ENCODE results near the gene GAP43. TPM values are rescaled to one million over a fixed set of nuclear protein-coding genes. Genes with fewer than 3 reads are reported as not detected.

Gene GAP43
- total RNA-seq, 1 donor from 2014 or later, result 17.4 TPM

DNA sequence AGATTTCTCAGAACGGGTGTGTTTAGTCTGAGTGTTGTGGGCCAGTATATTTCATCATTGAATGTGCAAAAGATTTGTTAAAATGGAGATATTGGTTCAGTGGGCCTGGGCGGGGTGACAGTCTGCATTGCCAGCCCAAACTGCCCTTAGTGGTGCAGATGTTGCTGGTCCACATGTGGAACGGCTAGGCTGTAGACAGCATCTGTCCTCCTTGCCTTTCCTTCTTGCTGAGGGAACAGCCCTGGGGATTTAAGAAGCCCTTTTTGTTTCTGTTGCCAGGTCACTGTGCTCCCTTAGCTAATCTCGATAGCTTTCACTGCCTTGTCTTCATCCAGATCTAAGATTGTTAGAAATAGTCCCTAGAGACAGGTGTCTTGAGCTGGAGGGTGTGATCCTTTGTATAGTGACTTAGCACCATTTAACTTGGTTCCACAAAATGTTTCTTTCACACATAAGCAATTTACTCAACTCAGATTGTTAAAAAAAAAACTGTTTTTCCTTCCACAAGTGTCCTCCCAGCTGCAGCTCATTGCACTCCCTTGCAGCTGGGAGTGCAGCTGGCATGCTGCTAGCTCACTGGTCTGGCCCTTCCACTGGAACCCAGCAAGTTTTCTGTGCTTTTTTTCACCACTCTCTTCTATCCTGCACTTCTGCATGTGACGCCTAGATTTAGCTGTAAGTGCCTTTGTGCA, 37.5 kb downstream of the GAP43 start:
- H4K20me1 ChIP-seq (ENCODE audit: insufficient read depth, low read length), result no peaks in the 10 kb centered on the region
- no peak overlapping the region for H3K4me2 ChIP-seq (ENCODE audit: low read length)
- H2AFZ ChIP-seq (ENCODE audit: low read depth, low read length), result no peak overlapping the region
- no peaks in the 10 kb centered on the region for H3K9me3 ChIP-seq (ENCODE audit: insufficient read depth, low read depth, low read length)
- Mint-ChIP-seq H3K36me3 (ENCODE audit: low read depth, unreplicated experiment) (no peaks in the 10 kb centered on the region), H3K27me3 (ENCODE audit: low read depth, unreplicated experiment) (no peaks in the 10 kb centered on the region), H3K27ac (ENCODE audit: unreplicated experiment) (peak overlapping the region; percentile 56), H3K4me3 (ENCODE audit: unreplicated experiment) (no peak overlapping the region), H3K4me1 (ENCODE audit: low read depth, unreplicated experiment) (peaks cover 67% of the 10 kb centered on the region), H3K9me3 (ENCODE audit: unreplicated experiment) (no peaks in the 10 kb centered on the region)
- no peaks in the 10 kb centered on the region for H3K36me3 ChIP-seq (ENCODE audit: insufficient read depth, low read length)
- DNase-seq (ENCODE audit: low read depth) (no peak), FAIRE-seq (no peak)
- H3K4me1 ChIP-seq (ENCODE audit: insufficient read depth, low read length), result peaks cover 30% of the 10 kb centered on the region
- no peak overlapping the region for H3K27ac ChIP-seq (ENCODE audit: low read depth, low read length)
- no peak overlapping the region for H3K9ac ChIP-seq (ENCODE audit: low read length)
- TF ChIP-seq EZH2 (IDR thresholded peaks at IDR 0.05; ENCODE audit: insufficient read depth, low read length) (no peak), CTCF (IDR thresholded peaks at IDR 0.05; ENCODE audit: insufficient read depth, low read depth, low read length) (no peak)
- no peaks in the 10 kb centered on the region for H3K79me2 ChIP-seq (ENCODE audit: insufficient read depth, low read length)
- no peak overlapping the region for H3K4me3 ChIP-seq (ENCODE audit: insufficient read depth, low read depth, low read length)
- H3K27me3 ChIP-seq (ENCODE audit: insufficient read depth, low read length), result no peaks in the 10 kb centered on the region

- no peak overlapping the region for H2AFZ ChIP-seq (ENCODE audit: low read depth, low read length)
- no peak for DNase-seq (ENCODE audit: low read depth)
- no peaks in the 10 kb centered on the region for H3K9me3 ChIP-seq (ENCODE audit: insufficient read depth, low read depth, low read length)
- no peak overlapping the region for H3K9ac ChIP-seq (ENCODE audit: low read length)
- H3K4me3 ChIP-seq (ENCODE audit: insufficient read depth, low read depth, low read length), result no peak overlapping the region
- no peak overlapping the region for H3K4me2 ChIP-seq (ENCODE audit: low read length)
- Mint-ChIP-seq H3K27me3 (ENCODE audit: low read depth, unreplicated experiment) (no peaks in the 10 kb centered on the region), H3K9me3 (ENCODE audit: unreplicated experiment) (no peaks in the 10 kb centered on the region), H3K4me1 (ENCODE audit: low read depth, unreplicated experiment) (peaks cover 77% of the 10 kb centered on the region), H3K36me3 (ENCODE audit: low read depth, unreplicated experiment) (no peaks in the 10 kb centered on the region), H3K27ac (ENCODE audit: unreplicated experiment) (no peak overlapping the region), H3K4me3 (ENCODE audit: unreplicated experiment) (no peak overlapping the region)
- TF ChIP-seq EZH2 (IDR thresholded peaks at IDR 0.05; ENCODE audit: insufficient read depth, low read length), result no peak
- no peak for TF ChIP-seq CTCF (IDR thresholded peaks at IDR 0.05; ENCODE audit: insufficient read depth, low read depth, low read length)
- no peak overlapping the region for H3K27ac ChIP-seq (ENCODE audit: low read depth, low read length)
- peaks cover 30% of the 10 kb centered on the region for H3K4me1 ChIP-seq (ENCODE audit: insufficient read depth, low read length)
- no peaks in the 10 kb centered on the region for H3K36me3 ChIP-seq (ENCODE audit: insufficient read depth, low read length)
- no peaks in the 10 kb centered on the region for H3K27me3 ChIP-seq (ENCODE audit: insufficient read depth, low read length)
- H3K79me2 ChIP-seq (ENCODE audit: insufficient read depth, low read length), result no peaks in the 10 kb centered on the region
- no peak for FAIRE-seq
- no peaks in the 10 kb centered on the region for H4K20me1 ChIP-seq (ENCODE audit: insufficient read depth, low read length)
These were observed 39.0 kb downstream of the GAP43 start for GRCh38 chr3:115662356-115662755.

DNA sequence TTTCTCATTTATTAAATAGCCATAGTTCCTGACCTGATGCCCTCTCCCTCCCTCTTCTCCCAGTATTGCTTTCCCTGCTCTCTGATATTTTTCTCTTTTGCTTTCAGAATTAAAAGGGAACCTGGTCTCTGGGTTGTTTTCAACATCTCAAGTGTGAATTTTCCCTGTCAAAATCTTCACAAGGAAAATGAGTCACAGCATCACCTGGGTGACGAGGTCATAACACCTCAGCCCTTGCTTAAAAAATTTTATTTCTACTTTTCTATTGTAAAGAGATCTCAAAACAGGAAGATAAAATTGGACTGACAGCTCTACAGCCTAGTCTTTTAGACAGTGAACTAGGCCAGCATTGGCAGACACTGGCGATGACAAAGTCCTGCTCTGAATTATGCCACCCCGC, 40.1 kb downstream of the GAP43 start:
- no peak overlapping the region for H3K4me3 ChIP-seq (ENCODE audit: insufficient read depth, low read depth, low read length)
- Mint-ChIP-seq H3K27me3 (ENCODE audit: low read depth, unreplicated experiment) (no peaks in the 10 kb centered on the region), H3K4me1 (ENCODE audit: low read depth, unreplicated experiment) (peaks cover 74% of the 10 kb centered on the region), H3K36me3 (ENCODE audit: low read depth, unreplicated experiment) (no peaks in the 10 kb centered on the region), H3K27ac (ENCODE audit: unreplicated experiment) (no peak overlapping the region), H3K4me3 (ENCODE audit: unreplicated experiment) (no peak overlapping the region), H3K9me3 (ENCODE audit: unreplicated experiment) (no peaks in the 10 kb centered on the region)
- no peaks in the 10 kb centered on the region for H4K20me1 ChIP-seq (ENCODE audit: insufficient read depth, low read length)
- no peak for FAIRE-seq
- H3K27ac ChIP-seq (ENCODE audit: low read depth, low read length), result no peak overlapping the region
- H3K4me1 ChIP-seq (ENCODE audit: insufficient read depth, low read length), result peaks cover 26% of the 10 kb centered on the region
- no peak overlapping the region for H3K9ac ChIP-seq (ENCODE audit: low read length)
- DNase-seq (ENCODE audit: low read depth), result no peak
- no peak overlapping the region for H3K4me2 ChIP-seq (ENCODE audit: low read length)
- no peaks in the 10 kb centered on the region for H3K36me3 ChIP-seq (ENCODE audit: insufficient read depth, low read length)
- no peak for TF ChIP-seq CTCF (IDR thresholded peaks at IDR 0.05; ENCODE audit: insufficient read depth, low read depth, low read length)
- TF ChIP-seq EZH2 (IDR thresholded peaks at IDR 0.05; ENCODE audit: insufficient read depth, low read length), result no peak
- H3K79me2 ChIP-seq (ENCODE audit: insufficient read depth, low read length), result no peaks in the 10 kb centered on the region
- no peaks in the 10 kb centered on the region for H3K9me3 ChIP-seq (ENCODE audit: insufficient read depth, low read depth, low read length)
- no peaks in the 10 kb centered on the region for H3K27me3 ChIP-seq (ENCODE audit: insufficient read depth, low read length)
- no peak overlapping the region for H2AFZ ChIP-seq (ENCODE audit: low read depth, low read length)

Data from astrocyte (in vitro differentiated cells and primary cell).